Endothelial cell of umbilical vein (primary cell): ENCODE measurements around the gene HJV. TPM values are rescaled to one million over a fixed set of nuclear protein-coding genes. Genes with fewer than 3 reads are reported as not detected.

Source experiments
- BruUV-seq: library from RNA; stranded (reverse); fragments of 400-500 nt; replicated peaks from 2 replicates; lab custom pipeline; 2021; lab: Mats Ljungman, UMichigan
- CTCF ChIA-PET: fragments of 300-600, 350-600 bp; sonication (Branson Sonifier 250); formaldehyde crosslinking; loops from one replicate; lab custom pipeline; 2021; ENCODE audit warnings: antibody characterized with exemption, inconsistent platforms; lab: Charles Lee
- POLR2A ChIA-PET: fragments of 300-600, 350-600 bp; sonication (Branson Sonifier 250); formaldehyde crosslinking; loops from one replicate; lab custom pipeline; 2021; ENCODE audit warnings: antibody characterized with exemption, inconsistent platforms; lab: Charles Lee
- DNase-seq: peaks from one replicate; pipeline ENCODE4 v3.0.0-alpha.2; 2011; ENCODE audit warnings: low read depth, low spot score
- FAIRE-seq: peaks from 2 replicates; lab custom pipeline; 2011; peaks lifted over from hg19 to GRCh38; lab: Jason Lieb, UNC
- H2AFZ ChIP-seq: 2 replicates; pipeline ENCODE4 v1.6.0; 2012; ENCODE audit warnings: low read depth, low read length, control low read depth, inconsistent platforms
- H3K27ac ChIP-seq: 2 replicates; pipeline ENCODE4 v1.5.1; 2011; ENCODE audit warnings: low read depth, mild to moderate bottlenecking, control low read depth, low read length, moderate library complexity; ENCODE audit not compliant: insufficient read depth
- H3K27me3 ChIP-seq, 2 experiments: 2 replicates each; pipeline versions ENCODE4 v1.6.0 to v1.6.1; 2011; ENCODE audit warnings: low read length in 2 of 2, mixed read lengths in 1 of 2; ENCODE audit not compliant: control insufficient read depth in 2 of 2, insufficient read depth in 2 of 2
- H3K36me3 ChIP-seq, 2 experiments: 2 replicates in 1 of 2; 3 replicates in 1 of 2; pipeline ENCODE4 v1.5.1; 2011; ENCODE audit warnings: low read length in 2 of 2, mild to moderate bottlenecking in 1 of 2, moderate library complexity in 1 of 2; ENCODE audit not compliant: control insufficient read depth in 2 of 2, insufficient read depth in 2 of 2; ENCODE audit errors: extremely low read depth in 1 of 2
- H3K4me1 ChIP-seq: 3 replicates; pipeline ENCODE4 v1.5.1; 2011; ENCODE audit warnings: mild to moderate bottlenecking, low read length; ENCODE audit not compliant: control insufficient read depth, insufficient read depth; ENCODE audit errors: extremely low read depth
- H3K4me2 ChIP-seq: 2 replicates; pipeline ENCODE4 v1.6.1; 2011; ENCODE audit warnings: low read length, control low read depth, mixed read lengths; ENCODE audit not compliant: insufficient read depth
- H3K4me3 ChIP-seq, 3 experiments: fragments of 200-600 bp in 1 of 3; sonication (generic), shearing (Covaris generic) in 1 of 3; replicated peaks in 1 of 3; 2 replicates each; pipeline ENCODE4 v1.5.1; 2011 to 2016; ENCODE audit warnings: control low read depth in 3 of 3, low read length in 3 of 3, mild to moderate bottlenecking in 2 of 3, inconsistent platforms in 1 of 3, low read depth in 1 of 3, moderate library complexity in 1 of 3; ENCODE audit not compliant: insufficient read depth in 1 of 3
- H3K79me2 ChIP-seq: 2 replicates; pipeline ENCODE4 v1.6.0; 2012; ENCODE audit warnings: low read length, inconsistent platforms; ENCODE audit not compliant: control insufficient read depth, insufficient read depth
- H3K9ac ChIP-seq: replicated peaks from 2 replicates; pipeline ENCODE3; 2011; ENCODE audit warnings: low read length, control low read depth; ENCODE audit not compliant: insufficient read depth; ENCODE audit errors: extremely low read depth
- H3K9me1 ChIP-seq: replicated peaks from 3 replicates; pipeline ENCODE4 v1.6.0; 2011; ENCODE audit warnings: mild to moderate bottlenecking, low read length; ENCODE audit not compliant: control insufficient read depth, insufficient read depth; ENCODE audit errors: extremely low read depth
- H3K9me3 ChIP-seq: replicated peaks from 2 replicates; pipeline ENCODE4 v1.5.1; 2012; ENCODE audit warnings: low read length, inconsistent platforms; ENCODE audit not compliant: control insufficient read depth, insufficient read depth
- H4K20me1 ChIP-seq: replicated peaks from 2 replicates; pipeline ENCODE3; 2011; ENCODE audit warnings: mild to moderate bottlenecking, low read length; ENCODE audit not compliant: control insufficient read depth, insufficient read depth; ENCODE audit errors: extremely low read depth
- EZH2 ChIP-seq: IDR thresholded peaks from 2 replicates; pipeline ENCODE4 v1.6.1; 2012; ENCODE audit warnings: borderline replicate concordance, low read depth, mild to moderate bottlenecking, moderate library complexity, low read length, inconsistent platforms; ENCODE audit not compliant: severe bottlenecking
- FOS ChIP-seq: IDR thresholded peaks from 2 replicates; pipeline ENCODE4 v1.6.1; 2011; ENCODE audit warnings: mild to moderate bottlenecking, low read length, moderate library complexity, borderline replicate concordance; ENCODE audit not compliant: insufficient read depth
- GATA2 ChIP-seq: IDR thresholded peaks from 2 replicates; pipeline ENCODE4 v1.7.0; 2011; ENCODE audit warnings: low read depth, mild to moderate bottlenecking, moderate library complexity, mixed read lengths, low read length; ENCODE audit not compliant: insufficient read length, insufficient read depth
- JUN ChIP-seq: IDR thresholded peaks from 2 replicates; pipeline ENCODE4 v1.6.1; 2011; ENCODE audit warnings: borderline replicate concordance, low read depth; ENCODE audit not compliant: insufficient read length, insufficient read depth
- MYC ChIP-seq: IDR thresholded peaks from one replicate; pipeline ENCODE4 v1.6.1; 2011; ENCODE audit warnings: mild to moderate bottlenecking, low read depth, low read length
- POLR2A ChIP-seq: IDR thresholded peaks from 2 replicates; pipeline ENCODE4 v1.6.1; 2012; ENCODE audit warnings: low read depth, mild to moderate bottlenecking, control low read depth, low read length
- POLR2AphosphoS5 ChIP-seq: IDR thresholded peaks from 2 replicates; pipeline ENCODE4 v1.6.1; 2012; ENCODE audit warnings: low read depth, mild to moderate bottlenecking, control low read depth, low read length, moderate library complexity; ENCODE audit not compliant: insufficient read depth
- dilution Hi-C: fragments of 300-500 bp; cut with MboI; formaldehyde crosslinking; loops from one replicate; pipeline ENCODE4 v1.15.0; 2019; ENCODE audit warnings: low sequenced_read_pairs; ENCODE audit not compliant: extremely low pct_ligation_motif_present
- intact Hi-C: fragments of 100-400 bp; cut with micrococcal nuclease; formaldehyde crosslinking; loops from one replicate; pipeline ENCODE4 v1.10.0; 2022
- polyA plus RNA-seq, 4 experiments: library from polyadenylated mRNA; depleted of rRNA in 3 of 4; stranded (reverse) in 3 of 4; unstranded in 1 of 4; fragments of >200 nt; gene quantifications; 2 replicates each; pipeline versions ENCODE4 v1.2.1 to v1.2.3, GENCODE V29; 2011 to 2012; ENCODE audit warnings: missing spikeins in 1 of 4
- total RNA-seq: library from RNA; stranded (reverse); gene quantifications from 2 replicates; pipeline ENCODE4 v1.2.3, GENCODE V29; 2021
- TF ChIP-seq, protein P1 (sequence below): IDR thresholded peaks from 2 replicates; pipeline ENCODE4 v1.6.1; 2011; ENCODE audit not compliant: insufficient read depth, insufficient read length
- TF ChIP-seq, protein P2 (sequence below), 2 donors: IDR thresholded peaks; 1 replicate in 1 of 2; 2 replicates in 1 of 2; pipeline ENCODE4 v1.5.1; 2011; ENCODE audit warnings: low read length in 2 of 2, mild to moderate bottlenecking in 2 of 2, moderate library complexity in 2 of 2, control low read depth in 1 of 2, inconsistent platforms in 1 of 2, low read depth in 1 of 2; ENCODE audit not compliant: insufficient read depth in 1 of 2; ENCODE audit errors: extremely low read depth in 1 of 2

Gene HJV
- total and polyA plus RNA-seq, 2 donors (not counting 3 experiments of a cell fraction or from before 2014, with no cell fraction given) = not detected

DNA sequence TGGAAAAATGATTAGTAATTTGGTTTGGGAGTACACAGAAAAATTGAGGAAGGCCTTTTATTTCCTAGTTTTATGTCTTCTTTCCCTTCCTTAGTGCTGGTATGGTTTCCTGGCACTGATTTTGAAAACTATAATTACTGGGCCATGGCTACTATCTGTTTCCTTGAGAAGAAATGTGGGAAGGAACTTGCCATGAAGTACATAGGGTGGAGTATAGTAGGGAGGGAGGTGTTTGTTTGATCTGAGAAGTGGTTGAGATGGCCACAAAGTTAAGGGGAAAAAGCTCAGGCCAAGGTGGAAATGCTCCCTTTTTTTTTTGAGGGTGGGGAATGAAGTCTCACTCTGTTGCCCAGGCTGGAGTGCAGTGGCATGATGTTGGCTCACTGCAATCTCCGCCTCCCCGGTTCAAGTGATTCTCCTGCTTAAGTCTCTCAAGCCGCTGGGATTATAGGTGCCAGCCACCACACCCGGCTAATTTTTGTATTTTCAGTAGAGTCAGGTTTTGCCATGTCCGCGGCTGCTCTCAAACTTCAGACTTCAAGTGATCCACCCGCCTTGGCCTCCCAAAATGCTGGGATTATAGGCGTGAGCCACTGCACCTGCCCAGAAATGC lies 11.3 kb downstream of the HJV start:
- H3K9ac ChIP-seq = no peak overlapping the region
- no peak overlapping the region for H3K27ac ChIP-seq
- no peaks in the 10 kb centered on the region for H3K9me3 ChIP-seq
- POLR2A ChIA-PET = no interaction called here
- no peaks in the 10 kb centered on the region for H4K20me1 ChIP-seq
- no TSS peak for BruUV-seq
- CTCF ChIA-PET = interaction anchor here (1.1 to 12.6 kb wide), 5 partner anchors 11 to 165 kb away, joined by 3 to 496 read pairs (median 23); partner anchors contain the start of genes ANKRD34A, HJV, NUDT17 and POLR3GL
- intact Hi-C loops = no loop called here
- H3K79me2 ChIP-seq = no peaks in the 10 kb centered on the region
- no peak overlapping the region for H3K4me3 ChIP-seq
- H3K4me1 ChIP-seq = peaks cover 8% of the 10 kb centered on the region
- H3K27me3 ChIP-seq = no peaks in the 10 kb centered on the region
- H2AFZ ChIP-seq = peak overlapping the region; percentile 34
- H3K4me2 ChIP-seq = no peak overlapping the region
- dilution Hi-C loops = no loop called here
- no peak for FAIRE-seq
- no peaks in the 10 kb centered on the region for H3K9me1 ChIP-seq
- DNase-seq = peak; percentile 29
- H3K36me3 ChIP-seq = no peaks in the 10 kb centered on the region
- TF ChIP-seq POLR2AphosphoS5 (no peak), MYC (no peak)

DNA sequence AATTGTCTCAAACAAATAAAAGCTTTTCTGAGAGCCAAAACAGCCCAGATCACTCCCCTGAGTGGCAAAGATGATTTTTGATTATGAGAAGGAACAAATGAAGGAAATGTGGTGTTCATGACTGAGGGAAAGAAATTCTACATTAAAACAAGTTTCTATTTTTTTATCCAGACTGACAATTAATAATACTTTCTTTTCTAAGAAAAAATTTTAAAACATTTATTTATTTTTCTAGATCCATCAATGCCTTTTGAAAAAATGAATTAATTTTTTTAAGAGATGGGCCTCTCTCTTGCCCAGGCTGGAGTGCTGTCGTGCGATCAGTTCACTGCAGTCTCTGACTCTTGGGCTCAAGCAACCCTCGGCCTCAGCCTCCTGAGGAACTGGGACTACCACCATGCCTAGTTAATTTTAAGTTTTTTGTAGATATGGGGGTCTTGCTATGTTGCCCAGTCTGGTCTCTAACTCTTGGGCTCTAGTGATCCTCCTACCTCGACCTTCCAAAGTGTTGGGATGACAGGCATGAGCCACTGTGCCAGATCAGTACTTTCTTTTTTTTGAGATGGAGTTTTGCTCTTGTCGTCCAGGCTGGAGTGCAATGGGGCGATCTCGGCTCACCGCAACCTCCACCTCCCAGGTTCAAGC lies 13.9 kb downstream of the HJV start:
- FAIRE-seq = no peak
- intact Hi-C loops = loop anchor here (1.0 kb wide), 2 partner anchors 30 to 116 kb away; no protein-coding TSS in a partner anchor
- ChIA-PET CTCF (interaction anchor here (0.6 to 12.6 kb wide), 26 partner anchors 10 to 182 kb away, joined by 3 to 496 read pairs (median 7); partner anchors contain the start of genes ANKRD34A, HJV, LIX1L and NUDT17), POLR2A (interaction anchor here (1.7 kb wide), 1 partner anchor 43 kb away, joined by 4 read pairs; the partner anchor contains the start of genes ANKRD34A and POLR3GL)
- no peaks in the 10 kb centered on the region for H3K27me3 ChIP-seq
- H3K9me1 ChIP-seq = no peaks in the 10 kb centered on the region
- H3K4me3 ChIP-seq = no peak overlapping the region
- no peaks in the 10 kb centered on the region for H4K20me1 ChIP-seq
- no peaks in the 10 kb centered on the region for H3K9me3 ChIP-seq
- no peak for DNase-seq
- no TSS peak for BruUV-seq
- no peak overlapping the region for H3K4me2 ChIP-seq
- no peak overlapping the region for H2AFZ ChIP-seq
- no peaks in the 10 kb centered on the region for H3K36me3 ChIP-seq
- no peak overlapping the region for H3K9ac ChIP-seq
- TF ChIP-seq EZH2 = no peak
- TF ChIP-seq JUN = no peak
- no peak for TF ChIP-seq FOS
- TF ChIP-seq GATA2 = no peak
- no peak for TF ChIP-seq POLR2A
- TF ChIP-seq MYC = no peak
- no peak for TF ChIP-seq POLR2AphosphoS5
- TF ChIP-seq, protein P1, sequence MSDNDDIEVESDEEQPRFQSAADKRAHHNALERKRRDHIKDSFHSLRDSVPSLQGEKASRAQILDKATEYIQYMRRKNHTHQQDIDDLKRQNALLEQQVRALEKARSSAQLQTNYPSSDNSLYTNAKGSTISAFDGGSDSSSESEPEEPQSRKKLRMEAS = no peak
- TF ChIP-seq, protein P2, sequence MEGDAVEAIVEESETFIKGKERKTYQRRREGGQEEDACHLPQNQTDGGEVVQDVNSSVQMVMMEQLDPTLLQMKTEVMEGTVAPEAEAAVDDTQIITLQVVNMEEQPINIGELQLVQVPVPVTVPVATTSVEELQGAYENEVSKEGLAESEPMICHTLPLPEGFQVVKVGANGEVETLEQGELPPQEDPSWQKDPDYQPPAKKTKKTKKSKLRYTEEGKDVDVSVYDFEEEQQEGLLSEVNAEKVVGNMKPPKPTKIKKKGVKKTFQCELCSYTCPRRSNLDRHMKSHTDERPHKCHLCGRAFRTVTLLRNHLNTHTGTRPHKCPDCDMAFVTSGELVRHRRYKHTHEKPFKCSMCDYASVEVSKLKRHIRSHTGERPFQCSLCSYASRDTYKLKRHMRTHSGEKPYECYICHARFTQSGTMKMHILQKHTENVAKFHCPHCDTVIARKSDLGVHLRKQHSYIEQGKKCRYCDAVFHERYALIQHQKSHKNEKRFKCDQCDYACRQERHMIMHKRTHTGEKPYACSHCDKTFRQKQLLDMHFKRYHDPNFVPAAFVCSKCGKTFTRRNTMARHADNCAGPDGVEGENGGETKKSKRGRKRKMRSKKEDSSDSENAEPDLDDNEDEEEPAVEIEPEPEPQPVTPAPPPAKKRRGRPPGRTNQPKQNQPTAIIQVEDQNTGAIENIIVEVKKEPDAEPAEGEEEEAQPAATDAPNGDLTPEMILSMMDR (IDR thresholded peaks at IDR 0.05; ENCODE audit: extremely low read depth in 1 of 2, insufficient read depth in 1 of 2, low read depth in 1 of 2, low read length in 2 of 2) = no peak
- dilution Hi-C loops = no loop called here
- H3K27ac ChIP-seq = no peak overlapping the region
- H3K4me1 ChIP-seq = peaks cover 4% of the 10 kb centered on the region
- no peaks in the 10 kb centered on the region for H3K79me2 ChIP-seq
